ENCODE measurements around the gene THSD4.

GRCh38 chr15:71422530-71423259 is 307.4 kb downstream of the THSD4 start:
- TF ChIP-seq, protein P1, sequence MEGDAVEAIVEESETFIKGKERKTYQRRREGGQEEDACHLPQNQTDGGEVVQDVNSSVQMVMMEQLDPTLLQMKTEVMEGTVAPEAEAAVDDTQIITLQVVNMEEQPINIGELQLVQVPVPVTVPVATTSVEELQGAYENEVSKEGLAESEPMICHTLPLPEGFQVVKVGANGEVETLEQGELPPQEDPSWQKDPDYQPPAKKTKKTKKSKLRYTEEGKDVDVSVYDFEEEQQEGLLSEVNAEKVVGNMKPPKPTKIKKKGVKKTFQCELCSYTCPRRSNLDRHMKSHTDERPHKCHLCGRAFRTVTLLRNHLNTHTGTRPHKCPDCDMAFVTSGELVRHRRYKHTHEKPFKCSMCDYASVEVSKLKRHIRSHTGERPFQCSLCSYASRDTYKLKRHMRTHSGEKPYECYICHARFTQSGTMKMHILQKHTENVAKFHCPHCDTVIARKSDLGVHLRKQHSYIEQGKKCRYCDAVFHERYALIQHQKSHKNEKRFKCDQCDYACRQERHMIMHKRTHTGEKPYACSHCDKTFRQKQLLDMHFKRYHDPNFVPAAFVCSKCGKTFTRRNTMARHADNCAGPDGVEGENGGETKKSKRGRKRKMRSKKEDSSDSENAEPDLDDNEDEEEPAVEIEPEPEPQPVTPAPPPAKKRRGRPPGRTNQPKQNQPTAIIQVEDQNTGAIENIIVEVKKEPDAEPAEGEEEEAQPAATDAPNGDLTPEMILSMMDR (conservative IDR thresholded peaks at IDR 0.05; ENCODE audit: low read length): no peak
- no peak for TF ChIP-seq EZH2phosphoT487 (IDR thresholded peaks at IDR 0.05; ENCODE audit: borderline replicate concordance)

Measured in Loucy (cell line).